Memory B cell (primary cell): ENCODE measurements around the gene VLDLR.

Experiments used
- ATAC-seq: fragments of 150-1000 bp; cut with Tn5 transposase; 2 replicates; pipeline ENCODE4 v1.10.0; 2021; ENCODE audit warnings: low read depth, mild to moderate bottlenecking, moderate library complexity
- DNase-seq, 2 donors: peaks; one replicate each; pipeline ENCODE4 v3.0.0; 2022; ENCODE audit warnings: low spot score in 2 of 2
- H3K27ac Mint-ChIP-seq: one replicate; pipeline ENCODE4 v1.8.0; 2022; ENCODE audit warnings: mild to moderate bottlenecking, moderate library complexity, mixed read lengths
- H3K27me3 Mint-ChIP-seq: one replicate; pipeline ENCODE4 v1.8.0; 2022; ENCODE audit warnings: mixed read lengths
- H3K36me3 Mint-ChIP-seq: one replicate; pipeline ENCODE4 v1.8.0; 2022; ENCODE audit warnings: mild to moderate bottlenecking, mixed read lengths
- H3K4me1 Mint-ChIP-seq: one replicate; pipeline ENCODE4 v1.8.0; 2022; ENCODE audit warnings: mixed read lengths
- H3K4me3 Mint-ChIP-seq: one replicate; pipeline ENCODE4 v1.8.0; 2022; ENCODE audit warnings: mild to moderate bottlenecking, moderate library complexity, mixed read lengths
- H3K9me3 Mint-ChIP-seq: one replicate; pipeline ENCODE4 v1.8.0; 2022; ENCODE audit warnings: mixed read lengths

The VLDLR gene

DNA sequence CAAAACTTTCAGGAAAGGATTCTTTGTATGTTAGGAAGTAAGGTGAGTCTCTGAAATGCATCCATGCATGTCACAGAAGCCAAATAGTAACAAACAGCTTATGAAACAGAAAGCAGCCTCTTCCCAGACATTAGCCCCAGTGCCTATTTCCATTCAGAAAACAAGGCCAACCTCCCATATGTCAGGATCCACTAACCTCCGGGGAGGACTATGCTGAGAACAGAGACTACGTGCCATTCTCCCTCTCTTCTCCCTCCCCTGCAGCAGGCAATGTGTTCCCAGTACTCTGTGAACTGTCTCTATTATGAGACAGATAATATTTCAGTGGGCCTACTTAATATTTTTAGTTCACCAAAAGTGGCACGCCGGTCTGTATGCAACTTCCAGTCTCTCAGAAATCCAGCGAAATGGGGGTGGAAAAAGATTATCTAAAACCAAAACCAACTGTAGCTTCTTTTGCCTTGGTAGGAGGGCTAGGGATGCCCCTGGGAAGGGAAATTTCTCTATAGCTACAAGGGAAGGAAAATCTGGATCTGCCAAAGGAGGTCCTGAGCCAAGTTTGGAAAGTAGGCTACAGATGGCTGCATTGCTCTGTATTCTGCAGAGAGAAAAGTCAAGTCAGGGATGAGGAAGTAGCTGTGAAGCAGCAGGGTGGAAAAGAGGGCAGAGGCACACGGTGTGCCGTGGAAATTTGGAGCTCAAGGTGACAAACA is 42.0 kb downstream of the VLDLR start:
- DNase-seq (no peak), ATAC-seq (no peak)
- Mint-ChIP-seq H3K27ac (no peak overlapping the region), H3K27me3 (peaks cover 4% of the 10 kb centered on the region), H3K4me3 (no peak overlapping the region), H3K4me1 (peaks cover 2% of the 10 kb centered on the region), H3K36me3 (peaks cover 10% of the 10 kb centered on the region), H3K9me3 (peaks cover 4% of the 10 kb centered on the region)

GRCh38 chr9:2664174-2665065 is 42.8 kb downstream of the VLDLR start:
- H3K4me3 Mint-ChIP-seq: no peak overlapping the region
- ATAC-seq: no peak
- H3K27ac Mint-ChIP-seq: no peak overlapping the region
- H3K4me1 Mint-ChIP-seq: peaks cover 2% of the 10 kb centered on the region
- H3K36me3 Mint-ChIP-seq: peaks cover 10% of the 10 kb centered on the region
- DNase-seq: no peak
- H3K27me3 Mint-ChIP-seq: no peaks in the 10 kb centered on the region
- peaks cover 4% of the 10 kb centered on the region for H3K9me3 Mint-ChIP-seq

GRCh38 chr9:2666569-2666968 is 45.0 kb downstream of the VLDLR start:
- Mint-ChIP-seq H3K4me1 (peaks cover 2% of the 10 kb centered on the region), H3K4me3 (no peak overlapping the region), H3K36me3 (peaks cover 10% of the 10 kb centered on the region), H3K27ac (no peak overlapping the region), H3K9me3 (peaks cover 4% of the 10 kb centered on the region), H3K27me3 (no peaks in the 10 kb centered on the region)
- ATAC-seq (no peak), DNase-seq (no peak)

- Mint-ChIP-seq H3K27me3 (no peaks in the 10 kb centered on the region), H3K9me3 (no peaks in the 10 kb centered on the region), H3K27ac (no peak overlapping the region), H3K36me3 (no peaks in the 10 kb centered on the region), H3K4me3 (no peak overlapping the region), H3K4me1 (no peaks in the 10 kb centered on the region)
- no peak for DNase-seq
- ATAC-seq: no peak
Measured at GRCh38 chr9:2673161-2673560, 51.6 kb downstream of the VLDLR start.

DNA sequence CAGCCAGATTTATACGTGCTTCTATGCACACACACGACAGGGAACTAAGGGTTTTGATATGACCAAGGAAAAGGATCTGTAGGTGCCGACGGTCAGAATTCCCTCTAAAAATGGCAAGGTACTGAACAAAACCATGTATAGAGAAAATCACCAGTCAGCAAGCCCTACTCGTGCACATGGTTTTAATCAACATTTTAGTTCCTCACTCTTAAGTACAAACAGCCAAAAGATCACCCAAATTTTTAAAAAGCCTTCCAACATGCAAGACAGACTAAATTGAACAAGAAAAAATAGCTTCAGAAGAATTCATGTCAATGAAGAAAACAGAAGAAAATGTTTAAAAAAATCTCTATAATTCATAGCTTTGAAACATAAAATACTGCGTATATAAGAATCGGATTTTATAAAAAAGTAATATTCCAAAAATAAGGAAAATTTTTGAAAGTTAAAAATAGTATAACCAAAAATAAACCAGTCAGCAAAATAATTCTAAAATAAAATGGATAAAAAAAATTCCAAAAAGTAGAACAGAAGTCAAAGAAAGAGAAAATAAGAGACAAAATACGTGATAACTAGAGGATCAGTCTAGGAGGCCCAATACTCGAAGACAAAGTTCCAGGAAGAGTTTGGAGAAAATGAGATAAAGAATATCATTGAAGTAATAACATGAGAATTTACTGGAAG is 52.7 kb downstream of the VLDLR start:
- DNase-seq (no peak), ATAC-seq (no peak)
- no peaks in the 10 kb centered on the region for H3K36me3 Mint-ChIP-seq
- H3K9me3 Mint-ChIP-seq: no peaks in the 10 kb centered on the region
- H3K27ac Mint-ChIP-seq: no peak overlapping the region
- H3K4me3 Mint-ChIP-seq: no peak overlapping the region
- no peaks in the 10 kb centered on the region for H3K4me1 Mint-ChIP-seq
- no peaks in the 10 kb centered on the region for H3K27me3 Mint-ChIP-seq

DNA sequence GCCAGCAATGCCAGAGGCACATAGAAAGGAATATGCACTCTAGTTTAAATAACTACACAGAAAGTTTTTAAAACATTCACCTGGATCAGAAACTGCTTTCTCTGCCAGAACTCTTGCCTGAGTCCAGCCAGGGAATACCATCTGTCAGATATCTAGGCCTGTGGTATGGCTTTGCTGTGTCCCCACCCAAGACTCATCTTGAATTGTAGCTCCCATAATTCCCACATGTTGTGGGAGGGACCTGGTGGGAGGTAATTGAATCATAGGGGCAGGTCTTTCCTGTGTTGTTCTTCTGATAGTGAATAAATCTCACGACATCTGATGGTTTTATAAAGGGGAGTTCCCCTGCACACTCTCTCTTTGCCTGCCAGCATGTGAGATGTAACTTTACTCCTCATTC is 54.2 kb downstream of the VLDLR start:
- Mint-ChIP-seq H3K4me1 (no peaks in the 10 kb centered on the region), H3K27ac (no peak overlapping the region), H3K27me3 (peaks cover 3% of the 10 kb centered on the region), H3K36me3 (no peaks in the 10 kb centered on the region), H3K9me3 (no peaks in the 10 kb centered on the region), H3K4me3 (no peak overlapping the region)
- DNase-seq: no peak
- no peak for ATAC-seq

- Mint-ChIP-seq H3K4me3 (no peak overlapping the region), H3K36me3 (no peaks in the 10 kb centered on the region), H3K9me3 (no peaks in the 10 kb centered on the region), H3K27ac (no peak overlapping the region), H3K27me3 (peaks cover 3% of the 10 kb centered on the region), H3K4me1 (no peaks in the 10 kb centered on the region)
- ATAC-seq: no peak
- no peak for DNase-seq
Measured at GRCh38 chr9:2676466-2676865, 54.9 kb downstream of the VLDLR start.

GRCh38 chr9:2677915-2678889 is 56.6 kb downstream of the VLDLR start:
- Mint-ChIP-seq H3K27me3 (peaks cover 3% of the 10 kb centered on the region), H3K4me1 (no peaks in the 10 kb centered on the region), H3K9me3 (no peaks in the 10 kb centered on the region), H3K4me3 (no peak overlapping the region), H3K27ac (peak overlapping the region; percentile 10), H3K36me3 (no peaks in the 10 kb centered on the region)
- no peak for DNase-seq
- no peak for ATAC-seq

DNA sequence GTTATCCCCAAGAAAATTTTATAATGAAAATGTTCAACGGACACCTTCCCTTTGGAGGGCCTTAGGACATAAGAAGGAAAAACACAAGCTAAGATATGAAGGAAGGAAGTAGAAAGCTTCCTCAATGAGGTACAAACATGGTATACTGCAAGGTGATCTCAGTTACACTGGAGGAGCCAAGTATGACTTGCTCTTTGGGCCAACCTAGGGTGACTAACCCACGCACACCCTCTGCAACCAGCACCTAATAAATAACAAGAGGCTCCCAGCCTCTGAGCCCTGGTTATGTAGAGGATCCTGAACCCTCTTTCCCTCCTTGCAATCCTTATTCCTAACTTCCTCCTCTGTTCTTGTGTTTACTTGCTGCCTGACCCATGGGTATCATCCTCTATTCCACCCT is 57.4 kb downstream of the VLDLR start:
- H3K36me3 Mint-ChIP-seq: no peaks in the 10 kb centered on the region
- H3K4me3 Mint-ChIP-seq: no peak overlapping the region
- H3K4me1 Mint-ChIP-seq: no peaks in the 10 kb centered on the region
- peaks cover 3% of the 10 kb centered on the region for H3K27me3 Mint-ChIP-seq
- ATAC-seq (no peak), DNase-seq (no peak)
- H3K27ac Mint-ChIP-seq: no peak overlapping the region
- H3K9me3 Mint-ChIP-seq: no peaks in the 10 kb centered on the region

GRCh38 chr9:2681981-2682380 is 60.4 kb downstream of the VLDLR start:
- Mint-ChIP-seq H3K36me3 (no peaks in the 10 kb centered on the region), H3K9me3 (no peaks in the 10 kb centered on the region), H3K27ac (no peak overlapping the region), H3K4me1 (no peaks in the 10 kb centered on the region), H3K4me3 (no peak overlapping the region), H3K27me3 (peaks cover 3% of the 10 kb centered on the region)
- ATAC-seq: no peak
- DNase-seq: no peak

DNA sequence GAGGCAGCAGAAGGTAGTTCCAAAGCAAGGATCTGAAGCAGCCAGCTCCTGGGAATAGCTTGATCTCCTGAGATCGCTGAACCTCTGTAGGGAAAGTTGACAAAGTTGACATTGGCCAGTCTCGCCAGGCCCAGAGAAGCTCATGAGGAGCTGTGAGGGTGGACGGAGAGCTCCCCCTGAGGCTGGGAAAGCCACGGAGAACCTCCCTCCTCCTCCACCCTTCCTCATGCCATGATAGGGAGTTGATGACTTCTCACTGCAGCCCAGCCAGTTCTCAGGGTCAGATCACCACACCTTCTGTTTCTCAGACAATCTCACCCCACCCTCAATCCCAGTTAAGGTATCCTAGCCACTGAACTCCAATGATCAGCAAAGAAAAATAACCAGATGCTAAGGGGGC is 65.3 kb downstream of the VLDLR start:
- no peaks in the 10 kb centered on the region for H3K36me3 Mint-ChIP-seq
- no peak for DNase-seq
- H3K27ac Mint-ChIP-seq: no peak overlapping the region
- H3K4me1 Mint-ChIP-seq: no peaks in the 10 kb centered on the region
- ATAC-seq: no peak
- H3K4me3 Mint-ChIP-seq: no peak overlapping the region
- no peaks in the 10 kb centered on the region for H3K27me3 Mint-ChIP-seq
- no peaks in the 10 kb centered on the region for H3K9me3 Mint-ChIP-seq

- no peak for DNase-seq
- Mint-ChIP-seq H3K4me3 (no peak overlapping the region), H3K36me3 (no peaks in the 10 kb centered on the region), H3K4me1 (no peaks in the 10 kb centered on the region), H3K9me3 (no peaks in the 10 kb centered on the region), H3K27me3 (no peaks in the 10 kb centered on the region), H3K27ac (no peak overlapping the region)
- ATAC-seq: no peak
Measured at GRCh38 chr9:2688636-2689035, 67.0 kb downstream of the VLDLR start.

DNA sequence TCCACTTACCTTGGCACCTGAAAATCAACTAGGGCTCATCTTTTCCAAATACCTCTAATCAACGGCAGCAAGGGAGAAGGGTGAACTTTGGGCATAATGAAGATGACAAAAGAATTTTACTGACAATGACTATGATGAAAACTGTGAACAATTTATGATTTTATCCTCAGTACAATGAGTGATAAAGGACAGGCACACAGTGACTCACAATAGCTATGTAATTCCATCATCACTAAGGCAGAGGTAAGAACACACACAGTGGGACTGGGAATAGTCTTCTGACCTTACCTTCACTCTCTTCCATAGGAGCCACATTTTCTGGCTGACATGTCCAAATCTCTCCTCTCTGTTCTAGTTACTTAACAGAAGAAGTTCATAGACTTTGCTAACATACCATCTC is 69.6 kb downstream of the VLDLR start:
- H3K36me3 Mint-ChIP-seq: peaks cover 3% of the 10 kb centered on the region
- no peak for DNase-seq
- no peak for ATAC-seq
- no peaks in the 10 kb centered on the region for H3K4me1 Mint-ChIP-seq
- H3K27me3 Mint-ChIP-seq: no peaks in the 10 kb centered on the region
- H3K27ac Mint-ChIP-seq: no peak overlapping the region
- no peak overlapping the region for H3K4me3 Mint-ChIP-seq
- no peaks in the 10 kb centered on the region for H3K9me3 Mint-ChIP-seq
